Activated CD4-positive, alpha-beta T cell treated with anti-CD3 and anti-CD28 coated beads, Interleukin-2, Interleukin-4, amounts not matched to agents 100 ng/mL and 50 ng/mL, durations not matched to agents 16 hours and 8 hours (primary cell): ENCODE results near the gene WSB2.

ENCODE experiments used
- DNase-seq: peaks from one replicate; pipeline ENCODE4 v3.0.0-alpha.2; 2020; ENCODE audit warnings: low spot score

The WSB2 gene

GRCh38 chr12:117994551-117995438, 66.2 kb downstream of the WSB2 start:
- no peak for DNase-seq

DNA sequence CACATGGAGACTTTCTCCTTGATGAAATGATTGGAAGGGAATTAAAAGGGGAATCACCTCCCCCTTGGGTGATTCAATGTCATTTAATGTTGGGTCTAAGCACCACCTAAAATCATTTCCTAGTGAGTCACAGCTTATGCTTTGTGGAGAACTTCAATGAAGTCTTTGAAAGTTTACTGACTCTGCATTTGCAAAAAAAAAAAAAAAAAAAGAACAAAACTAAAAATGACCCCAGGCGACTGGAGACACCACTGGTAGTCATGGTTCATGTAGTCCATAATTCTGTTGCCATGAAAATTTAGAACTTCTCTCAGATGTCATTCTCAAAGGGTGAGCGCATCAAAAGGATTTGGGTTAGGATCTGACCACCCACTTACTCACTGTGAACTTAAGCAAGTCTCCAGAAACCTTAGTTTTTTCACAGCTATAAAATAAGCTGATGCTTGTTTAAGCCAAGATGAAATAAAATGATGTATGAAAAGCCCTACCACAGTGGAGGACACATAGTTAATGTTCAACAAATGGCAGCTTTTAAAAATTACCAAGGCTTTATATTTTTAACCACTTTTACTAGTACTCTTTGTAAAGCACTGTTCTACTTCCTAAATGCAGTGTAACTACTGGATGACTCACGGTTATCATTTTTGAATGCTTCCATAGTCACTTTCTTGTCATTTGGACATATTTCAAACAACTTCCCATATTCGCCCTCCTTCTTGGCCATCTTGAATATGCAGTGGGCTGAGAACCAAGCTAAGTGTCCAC, 74.1 kb downstream of the WSB2 start:
- DNase-seq, result no peak

GRCh38 chr12:117985182-117985581, 75.8 kb downstream of the WSB2 start:
- DNase-seq, result no peak
